Brain microvascular endothelial cell (primary cell): ENCODE data around the gene SPHK2.

Experiments
- DNase-seq: peaks from one replicate; pipeline ENCODE4 v3.0.0-alpha.2; 2020
- H3K27ac ChIP-seq: fragments of 250-450 bp; sonication (Bioruptor Pico); 2 replicates; pipeline ENCODE4 v1.5.1; 2020; ENCODE audit warnings: mild to moderate bottlenecking, moderate library complexity
- H3K27me3 ChIP-seq: fragments of 250-450 bp; sonication (Bioruptor Pico); replicated peaks from 2 replicates; pipeline ENCODE4 v1.5.1; 2020; ENCODE audit warnings: mild to moderate bottlenecking
- H3K36me3 ChIP-seq: fragments of 250-450 bp; sonication (Bioruptor Pico); replicated peaks from 2 replicates; pipeline ENCODE4 v1.5.1; 2020; ENCODE audit warnings: mild to moderate bottlenecking
- H3K4me3 ChIP-seq: 2 replicates; pipeline ENCODE4 v1.5.1; 2011; ENCODE audit warnings: low read depth, mild to moderate bottlenecking, control low read depth, low read length, moderate library complexity
- CTCF ChIP-seq: IDR thresholded peaks from 2 replicates; pipeline ENCODE4 v1.5.1; 2011; ENCODE audit warnings: low read depth, mild to moderate bottlenecking, moderate library complexity, low read length, control low read depth, inconsistent platforms; ENCODE audit errors: missing control alignments
- in situ Hi-C: cut with HindIII; loops from 2 replicates; pipeline ENCODE4 v1.10.0; 2017; ENCODE audit warnings: low sequenced_read_pairs, low pct_ligation_motif_present

SPHK2 gene

GRCh38 chr19:48637449-48637947, 18.2 kb downstream of the SPHK2 start:
- no peak for TF ChIP-seq CTCF
- Histone ChIP-seq H3K27ac (peak overlapping the region; percentile 26), H3K36me3 (no peaks in the 10 kb centered on the region), H3K27me3 (no peaks in the 10 kb centered on the region), H3K4me3 (peak overlapping the region; percentile 45)
- in situ Hi-C loops = no loop called here
- DNase-seq = peak; percentile 97

GRCh38 chr19:48637948-48638830, 18.9 kb downstream of the SPHK2 start:
- no peaks in the 10 kb centered on the region for H3K27me3 ChIP-seq
- DNase-seq = peak; percentile 83
- H3K4me3 ChIP-seq = peak overlapping the region; percentile 45
- H3K27ac ChIP-seq = peak overlapping the region; percentile 26
- no peaks in the 10 kb centered on the region for H3K36me3 ChIP-seq
- in situ Hi-C loops = no loop called here
- TF ChIP-seq CTCF = peak; percentile 17

- Histone ChIP-seq H3K27ac (no peak overlapping the region), H3K27me3 (no peaks in the 10 kb centered on the region), H3K36me3 (no peaks in the 10 kb centered on the region), H3K4me3 (no peak overlapping the region)
- in situ Hi-C loops = no loop called here
- DNase-seq = no peak
- no peak for TF ChIP-seq CTCF
These were observed 19.6 kb downstream of the SPHK2 start for GRCh38 chr19:48638831-48639381.

- H3K27me3 ChIP-seq = no peaks in the 10 kb centered on the region
- no peak for DNase-seq
- in situ Hi-C loops = no loop called here
- TF ChIP-seq CTCF = no peak
- no peaks in the 10 kb centered on the region for H3K36me3 ChIP-seq
- no peak overlapping the region for H3K4me3 ChIP-seq
- H3K27ac ChIP-seq = no peak overlapping the region
These were observed 20.4 kb downstream of the SPHK2 start for GRCh38 chr19:48639483-48640375.

GRCh38 chr19:48641850-48642249, 22.5 kb downstream of the SPHK2 start:
- no peaks in the 10 kb centered on the region for H3K36me3 ChIP-seq
- no peak overlapping the region for H3K4me3 ChIP-seq
- no peaks in the 10 kb centered on the region for H3K27me3 ChIP-seq
- in situ Hi-C loops = no loop called here
- H3K27ac ChIP-seq = no peak overlapping the region
- no peak for TF ChIP-seq CTCF
- no peak for DNase-seq
